GM10266 (cell line): ENCODE measurements around the gene FLCN.

Experiments used
- DNase-seq: peaks from one replicate; pipeline ENCODE4 v3.0.0; 2012; ENCODE audit errors: extremely low spot score
- TF ChIP-seq, protein P1 (sequence below): IDR thresholded peaks from 2 replicates; pipeline ENCODE4 v1.5.1; 2012; ENCODE audit warnings: mild to moderate bottlenecking, low read depth; ENCODE audit not compliant: control insufficient read depth, insufficient read depth; ENCODE audit errors: missing control alignments

The FLCN gene

DNA sequence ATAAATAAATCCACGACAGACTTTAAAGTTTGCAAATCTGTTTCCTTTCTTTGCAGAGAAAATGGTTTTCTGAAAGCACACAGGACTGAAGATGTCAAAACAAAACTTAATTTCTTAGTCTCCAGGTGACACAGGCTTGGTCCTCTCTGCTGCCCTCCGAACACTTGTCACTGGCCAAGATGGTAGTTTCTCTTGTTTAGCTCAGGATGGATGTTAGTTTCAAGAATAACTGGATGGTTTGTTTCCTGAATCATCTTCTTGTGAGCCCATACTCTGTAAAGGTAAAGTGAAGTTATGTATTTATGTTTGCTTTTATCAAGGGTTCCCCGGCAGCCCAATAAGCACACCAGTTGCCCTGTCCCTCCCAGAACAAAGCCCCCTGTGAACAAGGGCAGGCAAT lies 9.9 kb upstream of the FLCN start:
- TF ChIP-seq, protein P1, sequence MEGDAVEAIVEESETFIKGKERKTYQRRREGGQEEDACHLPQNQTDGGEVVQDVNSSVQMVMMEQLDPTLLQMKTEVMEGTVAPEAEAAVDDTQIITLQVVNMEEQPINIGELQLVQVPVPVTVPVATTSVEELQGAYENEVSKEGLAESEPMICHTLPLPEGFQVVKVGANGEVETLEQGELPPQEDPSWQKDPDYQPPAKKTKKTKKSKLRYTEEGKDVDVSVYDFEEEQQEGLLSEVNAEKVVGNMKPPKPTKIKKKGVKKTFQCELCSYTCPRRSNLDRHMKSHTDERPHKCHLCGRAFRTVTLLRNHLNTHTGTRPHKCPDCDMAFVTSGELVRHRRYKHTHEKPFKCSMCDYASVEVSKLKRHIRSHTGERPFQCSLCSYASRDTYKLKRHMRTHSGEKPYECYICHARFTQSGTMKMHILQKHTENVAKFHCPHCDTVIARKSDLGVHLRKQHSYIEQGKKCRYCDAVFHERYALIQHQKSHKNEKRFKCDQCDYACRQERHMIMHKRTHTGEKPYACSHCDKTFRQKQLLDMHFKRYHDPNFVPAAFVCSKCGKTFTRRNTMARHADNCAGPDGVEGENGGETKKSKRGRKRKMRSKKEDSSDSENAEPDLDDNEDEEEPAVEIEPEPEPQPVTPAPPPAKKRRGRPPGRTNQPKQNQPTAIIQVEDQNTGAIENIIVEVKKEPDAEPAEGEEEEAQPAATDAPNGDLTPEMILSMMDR: no peak
- no peak for DNase-seq

DNA sequence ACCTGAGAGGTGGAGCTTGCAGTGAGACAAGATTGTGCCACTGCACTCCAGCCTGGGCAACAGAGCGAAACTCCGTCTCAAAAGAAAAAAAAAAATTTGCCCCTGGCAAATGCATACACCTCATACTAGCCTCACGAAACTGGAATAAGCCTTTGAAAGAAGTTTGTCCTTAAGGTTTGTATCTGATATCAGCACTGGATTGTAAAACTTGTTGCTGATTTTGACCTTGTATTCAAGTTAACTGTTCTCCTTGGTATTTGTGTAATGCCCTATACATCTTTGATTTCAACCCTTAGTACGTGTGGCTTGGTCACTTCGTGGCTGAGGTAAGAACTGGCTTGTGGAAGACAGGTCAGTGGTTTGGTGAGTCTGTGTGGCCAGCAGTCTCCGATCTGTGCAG lies 6.2 kb upstream of the FLCN start:
- TF ChIP-seq, protein P1: no peak
- DNase-seq: no peak

DNA sequence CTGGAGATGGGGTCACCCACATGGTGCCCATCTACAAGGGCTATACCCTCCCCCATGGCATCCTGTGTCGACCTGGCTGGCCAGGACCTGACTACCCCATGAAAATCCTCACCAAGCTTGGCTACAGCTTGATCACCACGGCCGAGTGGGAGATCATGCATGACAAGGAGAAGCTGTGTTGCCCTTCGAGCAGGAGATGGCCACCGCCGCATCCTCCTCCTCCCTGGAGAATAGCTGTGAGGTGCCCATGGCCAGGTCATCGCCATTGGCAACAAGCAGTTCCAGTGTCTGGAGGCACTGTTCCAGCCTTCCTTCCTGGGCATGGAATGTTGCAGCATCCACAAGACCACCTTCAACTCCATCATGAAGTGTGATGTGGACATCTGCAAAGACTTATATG lies 5.3 kb upstream of the FLCN start:
- TF ChIP-seq, protein P1: no peak
- DNase-seq: no peak

DNA sequence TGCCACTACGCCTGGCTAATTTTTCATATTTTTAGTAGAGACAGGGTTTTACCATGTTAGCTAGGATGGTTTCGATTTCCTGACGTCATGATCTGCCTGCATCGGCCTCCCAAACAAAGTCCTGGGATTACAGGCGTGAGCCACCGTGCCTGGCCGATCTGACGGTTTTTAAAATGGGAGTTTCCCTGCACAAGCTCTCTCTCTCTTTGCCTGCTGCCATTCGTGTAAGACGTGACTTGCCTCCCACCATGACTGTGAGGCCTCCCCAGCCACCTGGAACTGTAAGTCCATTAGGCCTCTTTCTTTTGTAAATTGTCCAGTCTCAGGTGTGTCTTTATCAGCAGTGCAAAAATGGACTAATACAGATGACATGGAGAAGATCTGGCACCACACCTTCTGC lies 4.7 kb upstream of the FLCN start:
- DNase-seq: no peak
- TF ChIP-seq, protein P1: no peak

DNA sequence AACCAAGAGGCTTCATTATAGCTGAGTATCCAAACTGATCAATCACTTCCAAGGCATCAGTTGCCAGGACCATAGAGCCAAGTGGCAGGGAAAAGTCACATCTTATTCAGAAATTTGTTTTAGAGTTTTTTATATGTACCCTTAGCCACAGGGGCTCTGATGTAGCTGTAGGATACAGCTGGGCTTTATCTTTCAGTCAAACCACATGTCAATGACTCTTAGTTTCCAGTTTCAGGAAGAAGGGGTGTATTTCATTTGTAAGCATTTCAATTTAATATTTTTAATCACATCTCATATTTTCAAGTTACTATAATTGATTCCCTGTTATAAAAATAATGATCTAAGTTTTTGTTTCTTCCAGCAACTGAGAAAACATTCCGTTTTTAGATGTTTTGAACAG lies 2.9 kb upstream of the FLCN start:
- no peak for DNase-seq
- TF ChIP-seq, protein P1: no peak

DNA sequence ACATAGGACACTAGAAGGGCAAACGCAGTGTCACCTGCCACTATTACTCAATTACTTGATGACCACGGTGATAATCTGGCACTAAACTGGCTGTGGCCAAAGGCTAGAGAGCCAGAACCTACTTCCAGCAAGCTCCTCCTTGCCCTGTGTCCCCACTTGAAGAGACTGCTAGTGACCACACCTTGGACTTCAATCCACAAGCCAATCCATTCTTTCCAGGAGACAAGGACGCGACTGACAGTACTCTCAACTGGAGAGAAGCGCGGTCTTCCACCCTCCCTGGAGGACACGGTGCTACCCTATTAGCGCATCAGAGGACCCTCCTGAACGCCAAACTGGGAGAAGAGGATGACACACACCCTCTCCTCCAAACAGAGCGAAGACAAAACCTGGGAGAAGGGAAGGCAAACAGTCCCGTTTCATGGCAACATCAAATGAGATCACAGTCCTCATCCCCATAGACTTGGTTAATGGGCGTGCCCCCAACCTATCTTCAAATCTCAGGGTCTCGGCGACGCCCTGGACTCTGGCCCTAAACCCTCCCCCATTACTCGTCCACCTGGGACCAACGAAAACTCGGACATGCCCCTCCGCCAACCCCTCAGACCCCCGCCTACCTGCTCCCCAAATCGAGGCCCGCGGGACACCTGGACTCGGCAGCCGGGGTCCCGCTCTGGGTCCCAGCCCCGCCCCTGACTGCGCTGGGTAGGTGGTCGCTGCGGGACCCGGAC lies 508 bp downstream of the FLCN start:
- TF ChIP-seq, protein P1: no peak
- DNase-seq: no peak
